Activated CD4-positive, alpha-beta T cell treated with anti-CD3 and anti-CD28 coated beads for 48 hours (primary cell): ENCODE results near the gene SNX33.
"Not testable (repeated sequence)": the region's sequence is repeated elsewhere in the genome, so short reads cannot be mapped to it uniquely, and the experiment has no call there.

Experiments
- DNase-seq: peaks from one replicate; pipeline ENCODE4 v3.0.0-alpha.2; 2020

The SNX33 gene

DNA sequence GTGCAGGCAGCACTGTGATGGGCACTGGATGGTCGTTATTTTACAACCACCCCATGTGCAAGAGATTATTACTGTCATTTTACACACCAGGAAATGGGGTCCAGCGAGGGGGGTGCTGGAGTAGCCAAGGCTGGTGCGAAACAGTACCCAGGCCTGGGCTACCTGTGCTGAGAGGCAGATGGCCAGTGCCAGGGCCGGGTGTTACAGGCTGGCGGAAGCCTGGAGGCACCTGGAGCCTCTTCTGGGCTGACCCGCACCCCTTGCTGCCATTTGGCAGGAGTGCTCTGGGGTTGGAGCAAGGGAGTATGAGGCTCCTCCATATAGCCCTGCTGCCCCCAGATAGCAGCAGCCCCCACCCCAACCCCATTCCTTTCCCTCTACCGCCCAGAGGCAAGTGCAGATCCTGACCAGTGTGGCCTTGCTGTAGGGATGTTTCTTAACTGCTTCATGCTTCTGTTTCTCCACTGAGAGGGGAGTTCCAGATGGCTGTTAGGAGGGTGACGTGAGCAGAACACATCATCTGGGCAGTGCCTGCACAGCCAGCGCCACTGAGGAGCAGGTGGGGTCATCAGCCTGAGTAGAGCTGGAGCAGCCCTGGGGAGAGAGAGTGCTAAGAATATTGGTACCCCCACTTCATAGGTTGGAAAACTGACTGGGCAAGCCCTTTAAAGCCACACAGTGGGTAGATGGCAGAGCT is 15.3 kb downstream of the SNX33 start:
- no peak for DNase-seq

DNA sequence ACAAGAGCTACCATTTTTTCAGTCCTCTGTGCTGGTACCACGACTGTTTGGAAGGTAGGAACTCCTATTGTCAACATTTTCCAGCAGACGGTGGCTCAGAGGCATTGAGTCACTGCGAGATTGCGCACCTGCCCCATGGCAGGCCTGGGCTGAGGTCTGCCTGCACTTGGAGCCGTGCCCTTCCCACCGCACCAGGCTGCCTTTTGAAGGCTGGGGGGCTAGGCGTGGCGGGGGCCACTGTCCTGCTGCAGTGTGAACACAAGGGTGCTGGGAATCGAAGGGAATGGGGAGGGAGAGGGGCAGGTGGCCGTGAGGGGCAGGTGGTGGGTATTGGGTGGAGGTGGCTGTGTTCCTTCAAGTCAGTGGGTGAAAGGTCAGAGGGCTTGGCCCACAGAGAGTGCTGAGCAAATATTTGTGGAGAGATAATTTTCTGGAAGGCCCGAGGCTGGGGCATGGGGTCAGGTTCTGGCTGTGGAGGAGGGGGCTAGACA is 16.3 kb downstream of the SNX33 start:
- DNase-seq = no peak

DNA sequence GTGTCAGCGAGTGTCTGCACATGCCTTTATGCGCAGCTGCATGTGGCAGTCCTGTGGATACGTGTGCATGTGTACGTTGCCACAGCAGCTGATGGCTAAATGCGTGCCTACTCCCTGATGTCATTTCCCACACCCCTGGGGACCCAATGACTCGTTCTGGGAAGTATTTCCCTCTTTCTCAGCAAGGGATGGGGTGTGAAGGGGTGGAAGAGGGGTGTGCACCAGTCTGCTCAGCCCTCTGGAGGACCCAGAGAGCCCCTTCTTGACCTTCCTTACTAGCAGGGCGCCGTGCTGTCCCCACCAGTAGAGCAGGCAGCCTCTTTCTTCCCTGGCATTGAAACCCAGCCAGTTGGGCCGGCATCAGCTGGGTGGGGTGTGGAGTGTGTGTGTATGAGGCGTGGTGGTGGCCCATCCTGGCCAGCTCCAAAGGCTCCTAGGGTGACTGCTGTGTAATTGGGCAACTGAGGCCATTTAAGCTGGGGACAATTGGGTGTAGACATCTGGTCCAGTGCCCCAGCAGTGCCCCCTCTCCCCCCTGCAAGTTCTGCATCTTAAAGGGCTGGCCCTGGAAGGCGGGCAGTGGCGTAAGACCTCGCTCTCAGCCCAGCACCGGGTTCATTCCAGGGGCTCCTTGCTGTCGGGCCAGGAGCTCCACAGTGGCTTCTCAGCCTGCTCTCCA is 19.2 kb downstream of the SNX33 start:
- DNase-seq = no peak

DNA sequence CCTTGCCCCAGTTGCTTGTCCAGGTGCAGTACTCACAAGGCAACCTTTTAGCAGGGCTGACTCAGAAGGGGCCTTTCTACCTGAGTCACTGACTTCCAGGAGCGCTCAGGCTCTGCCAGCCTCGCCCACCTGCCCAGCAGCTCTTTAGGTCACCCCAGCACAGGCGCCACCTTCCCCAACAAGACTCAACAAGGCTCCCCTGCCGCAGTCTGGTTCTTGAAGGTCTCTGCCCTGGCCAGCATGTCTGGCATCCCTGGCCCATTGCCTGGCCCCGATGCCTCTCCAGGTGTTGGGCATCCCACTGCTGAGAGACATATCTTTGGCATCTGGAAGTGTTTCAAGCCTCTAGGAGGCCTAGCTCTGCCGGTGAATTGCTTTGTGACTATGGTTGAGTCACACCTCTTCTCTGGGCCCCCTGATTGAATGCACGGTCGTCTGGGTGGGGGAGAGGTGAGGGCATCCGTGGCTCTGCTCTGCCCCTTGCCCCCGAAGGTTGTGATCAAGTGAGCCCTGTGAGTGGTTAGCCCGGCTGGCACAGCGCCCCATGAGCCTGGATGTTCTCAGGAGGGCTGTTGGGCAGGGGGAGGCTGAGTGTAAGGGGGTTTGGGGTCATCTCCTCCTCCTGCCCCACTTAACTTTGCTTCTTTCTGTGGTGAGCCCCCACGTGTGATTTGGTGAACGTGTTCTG is 21.6 kb downstream of the SNX33 start:
- peak; percentile 24 for DNase-seq

- DNase-seq = no peak
These were observed 22.1 kb downstream of the SNX33 start for GRCh38 chr15:75669879-75670212.

- no peak for DNase-seq
These were observed 24.3 kb downstream of the SNX33 start for GRCh38 chr15:75671730-75672602.

DNA sequence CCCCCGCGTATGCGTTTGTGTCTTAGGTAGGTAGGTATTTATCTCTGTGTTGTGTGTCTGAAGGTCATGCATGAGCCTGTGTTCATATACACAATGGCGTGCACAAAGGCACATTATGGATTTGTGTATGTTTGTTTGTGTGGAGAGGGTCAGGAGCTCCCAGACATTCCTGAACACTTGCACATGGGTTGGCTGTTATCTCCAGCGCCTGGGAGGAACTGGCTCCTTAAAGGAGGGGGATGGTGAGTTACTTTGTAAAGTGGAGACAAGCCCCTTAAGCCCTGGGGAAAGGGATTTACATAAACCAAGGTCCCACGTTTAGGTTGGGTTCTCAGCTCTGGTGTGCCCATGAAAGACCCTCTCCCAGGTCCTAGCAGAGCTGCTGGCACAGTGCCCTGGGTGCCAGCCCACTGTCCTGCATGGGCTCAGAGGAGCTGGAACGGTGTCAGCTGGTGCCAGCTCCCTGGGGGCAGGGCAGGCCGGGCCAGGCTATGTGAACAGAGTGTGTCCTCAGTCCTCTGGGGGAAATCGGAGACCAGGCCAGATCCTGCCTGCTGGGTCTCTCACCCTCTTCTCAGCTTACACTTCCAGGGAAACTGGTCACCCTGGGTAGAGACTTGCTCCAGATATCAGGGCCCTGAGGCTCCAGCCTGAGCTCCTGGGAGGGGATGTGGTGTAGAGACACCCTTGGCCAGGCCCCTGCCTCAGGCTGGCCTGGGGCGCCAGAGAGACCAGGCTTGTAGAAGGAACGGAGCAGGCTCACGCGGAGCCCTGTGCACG is 25.1 kb downstream of the SNX33 start:
- DNase-seq = no peak

DNA sequence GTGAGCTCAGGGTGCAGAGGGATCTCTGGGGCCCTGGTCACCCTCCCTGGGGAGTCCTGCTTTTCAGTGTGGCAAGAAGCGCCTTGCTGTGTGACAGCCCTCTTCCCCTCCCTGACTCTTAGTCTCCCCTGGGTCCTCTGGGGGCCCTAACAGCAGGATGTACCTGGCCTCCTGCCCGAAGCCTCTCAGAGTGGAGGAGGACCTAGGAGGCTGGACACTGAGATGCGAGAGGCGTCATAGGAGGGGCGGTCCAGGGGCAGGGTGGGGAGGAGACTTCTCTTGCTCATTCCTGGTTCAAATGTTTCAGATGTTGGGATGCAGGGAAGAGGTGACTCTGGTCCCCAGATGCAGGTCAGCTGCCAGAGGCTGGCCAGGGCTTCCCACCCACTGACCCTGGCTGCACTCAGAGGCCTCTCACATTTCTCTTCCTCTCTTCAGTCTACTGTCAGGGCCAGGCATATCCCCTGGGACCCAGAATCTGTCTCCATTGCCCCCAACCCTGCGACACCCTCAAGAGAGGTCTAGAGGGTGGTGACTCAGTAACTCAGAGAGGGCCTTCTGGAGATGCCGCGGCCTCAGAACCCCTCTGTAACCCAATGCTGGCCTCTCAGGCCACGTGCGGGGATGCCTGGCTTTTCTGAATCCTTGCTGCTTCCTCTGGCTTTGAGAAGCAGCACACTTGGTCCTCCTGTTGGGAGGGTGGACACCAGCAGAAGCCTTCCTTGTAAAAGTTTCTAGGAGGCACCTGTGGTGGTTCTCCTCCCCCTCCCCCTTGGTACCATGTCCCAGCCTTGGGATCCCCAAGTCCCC is 25.9 kb downstream of the SNX33 start:
- DNase-seq = no peak

DNA sequence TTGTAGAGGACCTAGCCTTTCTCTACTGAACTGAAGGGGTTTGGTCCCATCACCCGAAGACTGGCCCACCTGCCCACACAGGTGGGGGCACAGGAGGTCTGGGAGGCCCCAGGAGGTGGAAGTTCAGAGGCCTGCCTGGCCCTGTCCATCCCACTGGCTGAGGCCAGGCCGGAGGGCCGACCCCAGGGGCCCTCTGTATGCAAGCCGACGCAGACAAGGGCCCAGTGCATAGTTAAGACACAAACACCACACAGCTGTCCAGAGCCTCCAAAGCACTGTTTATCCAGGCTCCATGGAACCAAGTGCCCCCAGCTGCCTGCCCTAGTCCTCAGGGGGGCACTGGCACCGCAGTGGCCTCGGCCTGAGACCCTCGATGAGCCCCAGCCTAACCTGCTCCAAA is 26.7 kb downstream of the SNX33 start:
- DNase-seq = no peak

GRCh38 chr15:75675579-75676404 is 28.1 kb downstream of the SNX33 start:
- DNase-seq = no peak

- no peak for DNase-seq
These were observed 29.2 kb downstream of the SNX33 start for GRCh38 chr15:75676688-75677464.

GRCh38 chr15:75677465-75678323 is 30.0 kb downstream of the SNX33 start:
- no peak for DNase-seq

GRCh38 chr15:75678324-75678690 is 30.6 kb downstream of the SNX33 start:
- not testable (repeated sequence) for DNase-seq

DNA sequence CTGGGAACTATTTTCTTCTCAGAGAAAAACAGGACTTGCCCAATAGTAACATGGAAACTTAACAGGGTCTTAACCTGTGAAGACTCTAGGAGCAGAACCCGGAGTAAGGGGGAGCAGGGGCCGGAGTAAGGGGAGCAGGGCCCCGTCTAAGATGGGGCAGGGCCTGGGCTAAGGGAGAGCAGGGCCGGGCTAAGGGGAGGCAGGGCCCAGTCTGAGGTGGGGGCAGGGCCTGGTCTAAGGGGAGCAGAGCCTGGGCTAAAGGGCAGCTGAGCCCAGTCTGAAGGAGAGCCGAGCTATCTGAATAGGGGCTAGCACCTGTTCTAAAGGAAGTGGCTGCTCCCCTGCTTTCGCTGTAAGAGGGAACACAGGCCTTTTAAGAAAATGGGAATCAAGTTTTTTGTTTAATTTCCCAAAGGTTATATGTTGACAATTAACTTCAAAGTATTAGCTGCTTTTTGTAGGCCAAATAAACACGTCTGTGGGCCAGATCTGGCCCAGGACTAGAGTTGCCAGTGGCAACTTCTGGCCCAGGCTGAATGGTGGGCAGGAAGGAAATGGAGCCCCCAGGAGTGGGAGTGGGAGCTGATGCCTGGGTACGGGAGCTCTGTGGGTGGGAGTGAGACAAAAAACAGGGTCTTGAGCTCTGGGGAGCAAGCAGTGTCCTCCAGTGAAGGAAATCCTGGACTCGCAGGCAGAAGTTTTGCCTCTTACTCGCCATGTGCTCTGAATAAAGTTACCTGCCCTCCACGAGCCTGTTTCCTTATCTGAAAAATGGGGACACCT is 32.5 kb downstream of the SNX33 start:
- DNase-seq = no peak

DNA sequence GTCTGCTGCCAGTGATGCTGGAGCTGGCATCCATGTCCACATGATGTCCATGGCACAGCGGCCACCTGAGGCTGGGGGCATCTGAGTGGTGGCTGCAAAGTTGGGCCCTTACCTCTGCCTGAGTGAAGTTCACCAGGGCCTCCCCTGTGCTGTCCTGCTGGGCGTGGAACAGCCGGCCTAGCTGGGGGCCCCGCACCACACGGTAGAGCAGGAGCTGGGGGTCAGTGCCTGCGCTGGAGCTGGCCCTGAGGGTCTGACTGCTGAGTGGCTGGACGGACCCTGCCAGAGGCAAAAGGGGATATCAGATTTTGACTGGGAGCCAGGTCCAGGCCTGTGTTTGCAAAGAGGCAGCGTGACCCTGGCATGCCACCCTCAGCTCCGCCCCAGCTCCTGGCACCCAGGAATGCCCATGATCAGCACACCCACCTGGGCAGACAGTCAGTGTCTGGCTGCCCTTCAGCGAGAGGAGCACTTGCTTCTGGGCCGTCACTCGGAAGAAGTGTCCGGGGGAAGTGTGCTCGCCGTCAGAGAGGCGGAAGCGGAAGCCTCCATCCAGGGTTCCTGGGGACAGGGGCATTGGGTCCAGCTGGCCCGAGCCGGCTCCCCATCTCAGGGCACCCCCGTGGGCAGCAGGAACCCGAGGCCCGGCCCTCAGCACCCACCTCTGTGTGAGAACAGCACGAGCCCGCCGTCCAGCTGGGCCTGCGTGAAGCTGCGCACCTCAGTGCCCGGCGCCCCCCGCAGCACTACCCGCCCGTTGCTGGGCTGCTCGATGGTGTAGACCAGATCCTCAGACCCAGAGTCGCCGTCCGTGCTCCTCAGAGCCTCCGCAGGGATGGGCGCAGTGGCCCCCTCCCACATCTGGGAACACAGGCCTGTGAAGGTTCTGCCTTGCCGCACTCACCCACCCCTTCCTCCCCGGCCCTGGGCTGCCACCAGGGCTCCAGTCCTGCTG is 34.7 kb downstream of the SNX33 start:
- DNase-seq = no peak

- DNase-seq = peak; percentile 81
These were observed 36.1 kb downstream of the SNX33 start for GRCh38 chr15:75683646-75684312.
